Uterus (tissue), 2 donors: ENCODE results near the gene PLA2G1B.

Experiments
- CTCF ChIP-seq, 4 experiments: fragments of 200-600 bp in 2 of 4; fragments of 450-650 bp in 2 of 4; sonication (generic) in 2 of 4; IDR thresholded peaks; one replicate each; pipeline ENCODE4 v1.5.1; 2016 to 2019; ENCODE audit warnings: antibody characterized with exemption in 4 of 4, mild to moderate bottlenecking in 2 of 4, moderate library complexity in 1 of 4
- POLR2A ChIP-seq, 2 donors: fragments of 450-650 bp; IDR thresholded peaks; one replicate each; pipeline ENCODE4 v1.6.1; 2016; ENCODE audit warnings: antibody characterized with exemption in 2 of 2, mild to moderate bottlenecking in 1 of 2, moderate library complexity in 1 of 2

GRCh38 chr12:120284381-120284780 lies 43.2 kb downstream of the PLA2G1B start:
- no peak for TF ChIP-seq POLR2A (IDR thresholded peaks at IDR 0.05)
- no peak for TF ChIP-seq CTCF (IDR thresholded peaks at IDR 0.05)
